ENCODE results near the gene OSBPL5. TPM values are rescaled to one million over a fixed set of nuclear protein-coding genes. Genes with fewer than 3 reads are reported as not detected.

Gene OSBPL5
- total RNA-seq, 1 donor from 2014 or later, result 31.4 TPM

GRCh38 chr11:3158131-3158591 is 6.9 kb downstream of the OSBPL5 start:
- no peak for DNase-seq (ENCODE audit: low read depth, low spot score)
- Mint-ChIP-seq H3K4me1 (peaks cover 42% of the 10 kb centered on the region), H3K36me3 (ENCODE audit: low read depth) (no peaks in the 10 kb centered on the region), H3K4me3 (peak overlapping the region; percentile 25), H3K9me3 (no peaks in the 10 kb centered on the region), H3K27me3 (ENCODE audit: low read depth) (no peaks in the 10 kb centered on the region), H3K27ac (ENCODE audit: unreplicated experiment) (peak overlapping the region; percentile 86)
- TF ChIP-seq, protein P1, sequence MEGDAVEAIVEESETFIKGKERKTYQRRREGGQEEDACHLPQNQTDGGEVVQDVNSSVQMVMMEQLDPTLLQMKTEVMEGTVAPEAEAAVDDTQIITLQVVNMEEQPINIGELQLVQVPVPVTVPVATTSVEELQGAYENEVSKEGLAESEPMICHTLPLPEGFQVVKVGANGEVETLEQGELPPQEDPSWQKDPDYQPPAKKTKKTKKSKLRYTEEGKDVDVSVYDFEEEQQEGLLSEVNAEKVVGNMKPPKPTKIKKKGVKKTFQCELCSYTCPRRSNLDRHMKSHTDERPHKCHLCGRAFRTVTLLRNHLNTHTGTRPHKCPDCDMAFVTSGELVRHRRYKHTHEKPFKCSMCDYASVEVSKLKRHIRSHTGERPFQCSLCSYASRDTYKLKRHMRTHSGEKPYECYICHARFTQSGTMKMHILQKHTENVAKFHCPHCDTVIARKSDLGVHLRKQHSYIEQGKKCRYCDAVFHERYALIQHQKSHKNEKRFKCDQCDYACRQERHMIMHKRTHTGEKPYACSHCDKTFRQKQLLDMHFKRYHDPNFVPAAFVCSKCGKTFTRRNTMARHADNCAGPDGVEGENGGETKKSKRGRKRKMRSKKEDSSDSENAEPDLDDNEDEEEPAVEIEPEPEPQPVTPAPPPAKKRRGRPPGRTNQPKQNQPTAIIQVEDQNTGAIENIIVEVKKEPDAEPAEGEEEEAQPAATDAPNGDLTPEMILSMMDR (conservative IDR thresholded peaks at IDR 0.05), result no peak

DNA sequence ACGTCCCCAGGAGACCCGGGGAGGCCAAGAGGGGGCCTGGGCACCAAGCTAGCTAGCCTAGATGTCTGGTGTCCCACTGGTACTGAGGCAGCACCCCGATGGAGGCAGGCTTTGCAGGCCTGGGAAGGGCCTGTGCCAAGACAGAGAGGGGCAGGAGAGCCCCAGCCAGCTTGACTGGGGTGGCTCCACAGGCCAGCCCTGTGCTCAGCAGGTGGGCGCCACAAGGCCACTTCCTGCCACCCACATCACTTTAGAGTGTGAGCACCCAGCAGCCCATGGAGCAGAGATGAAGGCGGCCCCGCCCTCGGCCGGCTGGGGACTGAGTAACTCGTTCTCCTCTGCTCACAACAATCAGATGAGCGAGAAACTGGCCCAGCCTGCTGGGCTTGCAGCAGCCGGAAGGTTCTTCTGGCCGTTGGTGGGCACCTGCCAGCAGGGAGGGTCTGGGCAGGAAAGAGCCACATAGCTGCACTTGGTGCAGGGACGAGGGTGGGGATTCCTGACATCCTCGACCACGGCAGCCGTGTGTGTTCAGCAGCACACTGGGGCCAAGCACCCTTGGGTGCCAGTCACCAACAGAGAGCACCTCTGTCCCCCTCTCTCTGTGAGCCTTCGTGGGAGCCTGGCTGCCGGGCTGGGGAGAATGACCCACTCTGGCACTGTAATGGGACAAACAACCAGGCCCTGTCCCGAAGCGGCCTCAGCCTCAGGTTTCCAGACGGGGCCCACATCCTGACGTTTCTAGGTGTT is 7.6 kb downstream of the OSBPL5 start:
- no peak overlapping the region for H3K4me3 Mint-ChIP-seq
- TF ChIP-seq, protein P1 (conservative IDR thresholded peaks at IDR 0.05), result no peak
- DNase-seq (ENCODE audit: low read depth, low spot score), result no peak
- peaks cover 45% of the 10 kb centered on the region for H3K4me1 Mint-ChIP-seq
- H3K36me3 Mint-ChIP-seq (ENCODE audit: low read depth), result no peaks in the 10 kb centered on the region
- H3K27ac Mint-ChIP-seq (ENCODE audit: unreplicated experiment), result no peak overlapping the region
- H3K9me3 Mint-ChIP-seq, result no peaks in the 10 kb centered on the region
- H3K27me3 Mint-ChIP-seq (ENCODE audit: low read depth), result no peaks in the 10 kb centered on the region

DNA sequence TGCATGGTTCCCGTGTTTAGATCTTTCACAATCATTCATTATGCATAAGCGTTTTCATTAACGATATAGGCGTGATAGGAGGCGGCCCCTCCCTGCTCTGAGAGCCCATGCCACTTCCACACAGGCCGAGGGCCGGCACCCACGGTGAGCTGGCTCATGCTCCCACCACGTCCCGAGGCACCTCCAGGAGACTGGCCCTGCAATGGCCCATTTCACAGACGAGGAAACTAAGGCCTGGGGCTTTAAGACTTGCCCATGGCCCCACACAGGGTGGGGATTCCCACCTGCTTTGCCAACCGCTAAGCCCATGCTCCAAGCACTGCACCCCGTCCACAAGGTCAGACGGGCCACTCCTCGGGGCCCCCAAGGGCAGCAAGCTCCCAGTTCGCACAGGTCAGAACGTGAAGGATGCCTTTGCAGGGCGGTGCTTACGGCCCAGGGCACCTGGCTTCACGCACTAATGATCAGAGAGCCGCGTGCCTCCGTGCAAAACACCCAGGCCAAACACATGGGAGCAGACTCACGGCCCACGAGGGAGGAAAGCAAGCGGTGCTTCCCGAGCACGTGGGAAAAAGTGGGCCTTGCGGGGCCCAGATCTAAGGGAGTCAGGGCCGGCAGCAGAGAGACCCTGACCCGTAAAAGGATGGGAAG is 8.3 kb downstream of the OSBPL5 start:
- Mint-ChIP-seq H3K27me3 (ENCODE audit: low read depth) (no peaks in the 10 kb centered on the region), H3K4me3 (no peak overlapping the region), H3K27ac (ENCODE audit: unreplicated experiment) (no peak overlapping the region), H3K36me3 (ENCODE audit: low read depth) (no peaks in the 10 kb centered on the region), H3K4me1 (peaks cover 46% of the 10 kb centered on the region), H3K9me3 (no peaks in the 10 kb centered on the region)
- no peak for DNase-seq (ENCODE audit: low read depth, low spot score)
- TF ChIP-seq, protein P1 (conservative IDR thresholded peaks at IDR 0.05), result no peak

DNA sequence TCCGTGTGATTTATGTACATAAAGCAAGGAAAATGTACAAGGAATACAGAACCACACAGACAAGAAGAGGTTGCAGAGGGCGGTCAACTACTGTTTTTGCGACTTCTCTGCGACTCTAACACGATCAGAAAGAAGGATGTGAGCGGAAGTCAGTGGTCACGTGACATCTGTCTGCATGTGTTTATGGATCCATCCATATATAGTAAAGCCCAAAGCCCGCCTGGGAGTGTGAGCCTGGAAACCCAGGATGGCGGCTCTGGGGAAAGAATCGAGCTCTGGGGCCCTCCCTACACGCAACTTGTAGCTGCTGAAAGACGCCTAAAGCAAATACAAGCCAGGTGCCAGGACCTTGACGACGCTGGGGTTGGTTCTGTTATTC is 8.8 kb downstream of the OSBPL5 start:
- H3K27ac Mint-ChIP-seq (ENCODE audit: unreplicated experiment), result no peak overlapping the region
- H3K27me3 Mint-ChIP-seq (ENCODE audit: low read depth), result no peaks in the 10 kb centered on the region
- no peaks in the 10 kb centered on the region for H3K36me3 Mint-ChIP-seq (ENCODE audit: low read depth)
- H3K9me3 Mint-ChIP-seq, result no peaks in the 10 kb centered on the region
- peak overlapping the region; percentile 26 for H3K4me3 Mint-ChIP-seq
- no peak for DNase-seq (ENCODE audit: low read depth, low spot score)
- TF ChIP-seq, protein P1 (conservative IDR thresholded peaks at IDR 0.05), result no peak
- H3K4me1 Mint-ChIP-seq, result peaks cover 41% of the 10 kb centered on the region

DNA sequence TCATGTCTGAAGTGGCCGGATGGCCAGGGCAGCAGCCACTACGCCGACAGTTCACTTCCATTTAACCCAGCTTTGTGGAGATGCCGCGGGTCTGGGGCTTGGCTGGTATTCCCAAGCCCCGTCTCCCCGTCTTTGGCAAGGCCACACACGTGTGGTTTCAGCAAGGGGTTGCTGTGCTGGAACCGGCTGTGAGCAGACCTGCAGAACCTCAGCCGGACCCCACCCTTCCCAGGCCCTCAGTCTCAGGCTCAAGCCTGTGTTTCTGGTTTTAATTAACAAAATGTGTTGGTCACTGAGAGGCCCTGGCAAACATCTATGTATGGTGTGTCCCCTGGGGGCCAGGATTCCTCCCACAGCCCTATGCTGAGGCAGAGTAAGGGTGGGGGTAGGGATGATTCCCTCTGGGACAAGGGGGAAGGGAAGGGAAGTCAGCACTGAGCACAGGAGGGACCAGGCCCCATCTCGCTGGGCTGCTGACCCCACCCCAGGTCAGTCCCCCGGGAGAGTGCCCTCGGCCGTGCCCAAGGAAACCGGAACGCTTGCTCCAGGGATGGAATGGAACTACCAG is 9.3 kb downstream of the OSBPL5 start:
- no peak for DNase-seq (ENCODE audit: low read depth, low spot score)
- Mint-ChIP-seq H3K4me1 (peaks cover 36% of the 10 kb centered on the region), H3K4me3 (peak overlapping the region; percentile 26), H3K27me3 (ENCODE audit: low read depth) (no peaks in the 10 kb centered on the region), H3K9me3 (no peaks in the 10 kb centered on the region), H3K27ac (ENCODE audit: unreplicated experiment) (no peak overlapping the region), H3K36me3 (ENCODE audit: low read depth) (no peaks in the 10 kb centered on the region)
- TF ChIP-seq, protein P1 (conservative IDR thresholded peaks at IDR 0.05), result no peak
